ENCODE data around the gene IER5. TPM values are rescaled to one million over a fixed set of nuclear protein-coding genes. Genes with fewer than 3 reads are reported as not detected.

IER5 gene
- polyA plus RNA-seq, 1 experiment = 16.9 TPM

DNA sequence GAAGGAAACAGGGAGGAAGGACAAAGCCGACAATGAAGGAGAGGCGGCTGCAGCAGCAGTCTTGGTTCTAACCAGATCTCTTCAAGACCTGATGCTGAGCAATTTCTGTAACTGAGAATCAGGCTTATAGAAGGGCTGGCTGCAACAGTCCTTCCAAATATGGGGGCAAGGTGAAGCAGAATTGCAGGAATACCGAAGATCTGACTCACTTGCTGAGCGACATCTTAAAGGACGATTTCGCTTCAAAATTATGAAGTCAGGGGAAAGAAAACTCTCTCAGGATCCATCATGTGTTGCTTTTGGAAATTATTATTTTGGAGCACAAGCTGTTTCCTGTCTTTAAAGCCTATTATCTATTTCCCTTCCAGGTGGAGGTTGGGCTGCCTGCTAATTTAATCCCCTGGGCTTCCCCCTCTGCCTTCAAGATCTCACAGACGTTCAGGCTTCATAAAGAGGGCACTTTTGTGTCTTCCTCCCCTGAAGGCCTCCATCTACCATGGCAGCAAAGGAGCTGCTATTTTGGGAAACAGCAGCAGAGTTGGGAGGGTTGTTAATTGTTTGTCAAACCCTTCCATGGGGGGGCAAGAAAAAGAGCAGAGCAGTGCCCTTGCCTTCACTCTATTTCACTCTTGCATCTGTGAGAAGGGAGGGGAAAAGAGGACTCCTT lies 10.8 kb upstream of the IER5 start:
- no peaks in the 10 kb centered on the region for H3K36me3 ChIP-seq (ENCODE audit: control insufficient read depth, insufficient read depth, low read length)
- ChIA-PET CTCF (interaction anchor here (0.6 to 1.4 kb wide), 3 partner anchors 9 to 1719 kb away, joined by 3 to 5 read pairs (median 4); no protein-coding TSS in a partner anchor), POLR2A (interaction anchor here (0.6 to 0.8 kb wide), 2 partner anchors 9 to 1055 kb away, joined by 3 read pairs; no protein-coding TSS in a partner anchor)
- no peak for DNase-seq (ENCODE audit: low read depth)
- H3K4me3 ChIP-seq (ENCODE audit: low read depth, low read length) = no peak overlapping the region
- TF ChIP-seq, protein P1, sequence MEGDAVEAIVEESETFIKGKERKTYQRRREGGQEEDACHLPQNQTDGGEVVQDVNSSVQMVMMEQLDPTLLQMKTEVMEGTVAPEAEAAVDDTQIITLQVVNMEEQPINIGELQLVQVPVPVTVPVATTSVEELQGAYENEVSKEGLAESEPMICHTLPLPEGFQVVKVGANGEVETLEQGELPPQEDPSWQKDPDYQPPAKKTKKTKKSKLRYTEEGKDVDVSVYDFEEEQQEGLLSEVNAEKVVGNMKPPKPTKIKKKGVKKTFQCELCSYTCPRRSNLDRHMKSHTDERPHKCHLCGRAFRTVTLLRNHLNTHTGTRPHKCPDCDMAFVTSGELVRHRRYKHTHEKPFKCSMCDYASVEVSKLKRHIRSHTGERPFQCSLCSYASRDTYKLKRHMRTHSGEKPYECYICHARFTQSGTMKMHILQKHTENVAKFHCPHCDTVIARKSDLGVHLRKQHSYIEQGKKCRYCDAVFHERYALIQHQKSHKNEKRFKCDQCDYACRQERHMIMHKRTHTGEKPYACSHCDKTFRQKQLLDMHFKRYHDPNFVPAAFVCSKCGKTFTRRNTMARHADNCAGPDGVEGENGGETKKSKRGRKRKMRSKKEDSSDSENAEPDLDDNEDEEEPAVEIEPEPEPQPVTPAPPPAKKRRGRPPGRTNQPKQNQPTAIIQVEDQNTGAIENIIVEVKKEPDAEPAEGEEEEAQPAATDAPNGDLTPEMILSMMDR (IDR thresholded peaks at IDR 0.05; ENCODE audit: insufficient read depth, low read depth, low read length) = no peak
- H3K27me3 ChIP-seq (ENCODE audit: control insufficient read depth, insufficient read depth, low read length) = no peaks in the 10 kb centered on the region

DNA sequence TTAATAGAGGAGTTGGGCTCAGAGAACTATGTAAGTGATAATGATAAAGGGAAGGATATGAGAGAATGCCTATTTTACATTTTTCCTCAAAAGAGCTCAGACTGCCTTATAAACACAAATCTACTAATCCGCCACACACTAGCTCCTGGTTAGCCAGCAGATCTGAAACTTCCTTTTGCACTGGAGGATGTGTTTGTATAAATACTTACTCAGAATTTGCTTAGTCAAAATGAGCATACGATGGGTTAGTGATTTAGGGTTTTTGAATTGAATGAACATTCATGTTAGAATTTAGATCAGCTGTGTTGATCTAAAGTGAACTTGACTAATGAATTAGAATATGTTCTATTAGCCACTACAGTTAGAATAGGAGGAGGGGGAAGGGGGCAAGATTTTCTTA lies 9.1 kb upstream of the IER5 start:
- ChIA-PET CTCF (interaction anchor here (0.6 to 3.0 kb wide), 6 partner anchors 11 to 590 kb away, joined by 3 to 15 read pairs (median 3); no protein-coding TSS in a partner anchor), POLR2A (interaction anchor here (0.6 to 0.7 kb wide), 2 partner anchors 56 to 126 kb away, joined by 4 read pairs; no protein-coding TSS in a partner anchor)
- no peaks in the 10 kb centered on the region for H3K27me3 ChIP-seq (ENCODE audit: control insufficient read depth, insufficient read depth, low read length)
- TF ChIP-seq, protein P1 (IDR thresholded peaks at IDR 0.05; ENCODE audit: insufficient read depth, low read depth, low read length) = no peak
- no peak for DNase-seq (ENCODE audit: low read depth)
- H3K36me3 ChIP-seq (ENCODE audit: control insufficient read depth, insufficient read depth, low read length) = no peaks in the 10 kb centered on the region
- H3K4me3 ChIP-seq (ENCODE audit: low read depth, low read length) = no peak overlapping the region

GRCh38 chr1:181079920-181080319 lies 8.6 kb upstream of the IER5 start:
- Histone ChIP-seq H3K27me3 (ENCODE audit: control insufficient read depth, insufficient read depth, low read length) (no peaks in the 10 kb centered on the region), H3K4me3 (ENCODE audit: low read depth, low read length) (no peak overlapping the region), H3K36me3 (ENCODE audit: control insufficient read depth, insufficient read depth, low read length) (no peaks in the 10 kb centered on the region)
- no peak for DNase-seq (ENCODE audit: low read depth)
- CTCF ChIA-PET = interaction anchor here (0.8 to 3.0 kb wide), 5 partner anchors 11 to 97 kb away, joined by 3 to 15 read pairs (median 3); no protein-coding TSS in a partner anchor
- TF ChIP-seq, protein P1 (IDR thresholded peaks at IDR 0.05; ENCODE audit: insufficient read depth, low read depth, low read length) = no peak
- POLR2A ChIA-PET = interaction anchor here (0.6 kb wide), 1 partner anchor 126 kb away, joined by 4 read pairs; no protein-coding TSS in a partner anchor

- ChIA-PET CTCF (interaction anchor here (1.5 to 3.0 kb wide), 2 partner anchors 43 to 62 kb away, joined by 3 to 15 read pairs; no protein-coding TSS in a partner anchor), POLR2A (no interaction called here)
- Histone ChIP-seq H3K36me3 (ENCODE audit: control insufficient read depth, insufficient read depth, low read length) (no peaks in the 10 kb centered on the region), H3K27me3 (ENCODE audit: control insufficient read depth, insufficient read depth, low read length) (no peaks in the 10 kb centered on the region), H3K4me3 (ENCODE audit: low read depth, low read length) (no peak overlapping the region)
- DNase-seq (ENCODE audit: low read depth) = no peak
- TF ChIP-seq, protein P1 (IDR thresholded peaks at IDR 0.05; ENCODE audit: insufficient read depth, low read depth, low read length) = no peak
These were observed 7.9 kb upstream of the IER5 start for GRCh38 chr1:181080556-181080955.

DNA sequence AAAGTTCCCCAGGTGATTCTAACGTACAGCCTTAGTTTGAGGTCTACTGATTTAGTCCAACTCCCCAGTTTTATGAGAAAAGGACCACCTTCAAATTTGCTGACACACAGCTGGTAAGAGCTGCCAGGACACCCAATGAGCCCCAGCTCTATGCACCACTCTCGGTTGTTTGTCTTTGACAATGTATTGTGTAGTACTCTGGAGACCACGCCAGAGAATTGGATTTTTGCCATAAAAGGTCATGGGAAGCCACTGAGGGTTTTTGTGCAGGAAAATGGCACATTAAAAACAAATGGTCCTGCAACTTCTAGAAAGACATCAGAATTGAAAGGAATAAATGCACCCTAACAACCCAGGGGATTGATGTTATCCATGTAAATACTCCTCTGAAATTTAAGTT lies 7.1 kb upstream of the IER5 start:
- POLR2A ChIA-PET = no interaction called here
- no peak overlapping the region for H3K4me3 ChIP-seq (ENCODE audit: low read depth, low read length)
- no peaks in the 10 kb centered on the region for H3K36me3 ChIP-seq (ENCODE audit: control insufficient read depth, insufficient read depth, low read length)
- TF ChIP-seq, protein P1 (IDR thresholded peaks at IDR 0.05; ENCODE audit: insufficient read depth, low read depth, low read length) = no peak
- CTCF ChIA-PET = interaction anchor here (3.0 kb wide), 1 partner anchor 61 kb away, joined by 15 read pairs; no protein-coding TSS in a partner anchor
- H3K27me3 ChIP-seq (ENCODE audit: control insufficient read depth, insufficient read depth, low read length) = no peaks in the 10 kb centered on the region
- DNase-seq (ENCODE audit: low read depth) = no peak

Measured in BJ (cell line).